GM12864 (cell line): Measurements from ENCODE around the gene TMEM35B.

ENCODE experiments used
- DNase-seq: peaks from one replicate; pipeline ENCODE4 v3.0.0-alpha.2; 2011; ENCODE audit warnings: low read depth
- H3K4me3 ChIP-seq: 2 replicates; pipeline ENCODE4 v1.5.1; 2011; ENCODE audit warnings: mild to moderate bottlenecking, low read depth, low read length, control low read depth
- TF ChIP-seq, protein P1 (sequence below): IDR thresholded peaks from 2 replicates; pipeline ENCODE4 v1.5.1; 2011; ENCODE audit warnings: low read depth, mild to moderate bottlenecking, moderate library complexity, low read length, control low read depth, inconsistent platforms; ENCODE audit errors: missing control alignments

Gene TMEM35B

DNA sequence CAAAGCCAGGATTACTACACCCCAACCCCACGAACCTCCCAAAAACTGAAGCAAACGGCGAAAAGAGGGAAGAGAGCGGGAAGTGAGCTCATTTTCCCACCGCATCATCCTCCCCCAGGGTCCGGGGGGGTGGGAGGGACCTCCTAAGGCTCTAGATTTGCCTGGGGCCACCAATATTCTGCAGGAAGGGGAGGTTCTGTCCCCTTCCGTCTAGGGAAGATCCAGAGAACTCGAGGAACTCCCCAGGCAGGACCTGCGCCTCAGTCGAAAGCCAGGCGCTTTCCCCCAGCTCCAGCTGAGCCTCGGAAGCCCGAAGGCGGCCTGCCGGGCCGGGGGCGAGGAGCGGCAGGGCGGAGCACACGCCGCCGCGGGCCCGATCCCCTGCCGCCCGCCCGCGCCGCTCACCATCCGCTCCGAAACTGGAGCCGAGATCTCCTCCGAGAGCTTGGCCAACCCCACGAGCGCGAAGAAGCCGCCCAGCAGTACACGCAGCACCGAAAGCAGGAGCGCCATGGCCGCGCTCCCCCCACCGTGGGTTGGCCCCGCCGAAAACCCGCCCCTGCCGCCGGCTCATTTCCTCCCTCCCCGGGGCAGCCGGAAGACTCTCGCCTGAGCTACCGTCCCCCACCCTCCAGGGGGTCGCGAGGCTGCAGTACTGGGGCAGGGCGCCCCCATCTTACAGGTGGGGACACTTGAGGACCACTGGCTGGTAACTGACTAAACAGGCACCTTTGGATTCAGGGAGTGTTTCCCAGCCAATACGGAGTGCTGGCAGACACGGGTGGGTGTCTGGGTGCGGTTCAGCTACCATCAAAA is at the start of gene TMEM35B:
TSS of gene TMEM35B (minus strand) at position 555 of the 816 bp plus-strand sequence. CDS start at position 513, 42 bp downstream.
- H3K4me3 ChIP-seq: peak within 1 kb of the TSS; percentile 77
- DNase-seq: peak; percentile 29
- TF ChIP-seq, protein P1, sequence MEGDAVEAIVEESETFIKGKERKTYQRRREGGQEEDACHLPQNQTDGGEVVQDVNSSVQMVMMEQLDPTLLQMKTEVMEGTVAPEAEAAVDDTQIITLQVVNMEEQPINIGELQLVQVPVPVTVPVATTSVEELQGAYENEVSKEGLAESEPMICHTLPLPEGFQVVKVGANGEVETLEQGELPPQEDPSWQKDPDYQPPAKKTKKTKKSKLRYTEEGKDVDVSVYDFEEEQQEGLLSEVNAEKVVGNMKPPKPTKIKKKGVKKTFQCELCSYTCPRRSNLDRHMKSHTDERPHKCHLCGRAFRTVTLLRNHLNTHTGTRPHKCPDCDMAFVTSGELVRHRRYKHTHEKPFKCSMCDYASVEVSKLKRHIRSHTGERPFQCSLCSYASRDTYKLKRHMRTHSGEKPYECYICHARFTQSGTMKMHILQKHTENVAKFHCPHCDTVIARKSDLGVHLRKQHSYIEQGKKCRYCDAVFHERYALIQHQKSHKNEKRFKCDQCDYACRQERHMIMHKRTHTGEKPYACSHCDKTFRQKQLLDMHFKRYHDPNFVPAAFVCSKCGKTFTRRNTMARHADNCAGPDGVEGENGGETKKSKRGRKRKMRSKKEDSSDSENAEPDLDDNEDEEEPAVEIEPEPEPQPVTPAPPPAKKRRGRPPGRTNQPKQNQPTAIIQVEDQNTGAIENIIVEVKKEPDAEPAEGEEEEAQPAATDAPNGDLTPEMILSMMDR: peak; percentile 11

DNA sequence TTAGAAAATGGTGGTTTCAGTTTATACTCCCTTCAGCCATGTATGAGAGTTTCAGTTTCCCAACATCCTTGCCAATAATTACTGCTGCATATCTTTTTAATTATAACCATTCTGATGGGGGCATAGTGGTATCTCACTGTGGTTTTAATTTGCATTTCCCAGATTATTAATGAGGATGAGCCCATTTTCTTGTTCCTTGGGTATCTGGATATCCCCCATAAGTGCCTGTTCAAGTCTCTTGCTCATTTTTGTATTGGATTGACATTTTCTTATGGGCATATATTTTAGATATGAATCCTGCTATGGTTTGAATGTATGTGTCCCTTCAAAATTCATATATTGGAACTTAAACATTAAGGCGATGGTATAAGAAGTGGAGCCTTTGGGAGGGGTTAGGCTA is 48.2 kb upstream of the TMEM35B start:
- no peak overlapping the region for H3K4me3 ChIP-seq
- TF ChIP-seq, protein P1: no peak
- DNase-seq: no peak

DNA sequence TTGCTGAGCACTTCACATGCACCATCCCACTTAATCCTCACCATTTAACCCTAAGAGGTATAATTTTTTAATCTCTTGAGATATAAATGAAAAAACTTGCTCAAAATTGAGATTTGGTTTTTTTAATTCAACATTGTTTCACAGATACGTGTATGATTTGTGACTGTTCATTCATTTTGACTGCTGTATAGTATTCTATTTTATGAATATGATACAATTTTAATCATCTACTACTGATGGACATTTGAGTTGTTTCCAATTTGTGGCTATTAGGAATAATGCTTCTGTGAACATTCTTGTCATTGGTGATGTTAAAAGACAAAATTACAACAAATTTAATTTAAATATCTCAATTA is 47.2 kb upstream of the TMEM35B start:
- TF ChIP-seq, protein P1: no peak
- peak overlapping the region; percentile 72; the same call in 1 of the 2 replicates for H3K4me3 ChIP-seq
- no peak for DNase-seq

DNA sequence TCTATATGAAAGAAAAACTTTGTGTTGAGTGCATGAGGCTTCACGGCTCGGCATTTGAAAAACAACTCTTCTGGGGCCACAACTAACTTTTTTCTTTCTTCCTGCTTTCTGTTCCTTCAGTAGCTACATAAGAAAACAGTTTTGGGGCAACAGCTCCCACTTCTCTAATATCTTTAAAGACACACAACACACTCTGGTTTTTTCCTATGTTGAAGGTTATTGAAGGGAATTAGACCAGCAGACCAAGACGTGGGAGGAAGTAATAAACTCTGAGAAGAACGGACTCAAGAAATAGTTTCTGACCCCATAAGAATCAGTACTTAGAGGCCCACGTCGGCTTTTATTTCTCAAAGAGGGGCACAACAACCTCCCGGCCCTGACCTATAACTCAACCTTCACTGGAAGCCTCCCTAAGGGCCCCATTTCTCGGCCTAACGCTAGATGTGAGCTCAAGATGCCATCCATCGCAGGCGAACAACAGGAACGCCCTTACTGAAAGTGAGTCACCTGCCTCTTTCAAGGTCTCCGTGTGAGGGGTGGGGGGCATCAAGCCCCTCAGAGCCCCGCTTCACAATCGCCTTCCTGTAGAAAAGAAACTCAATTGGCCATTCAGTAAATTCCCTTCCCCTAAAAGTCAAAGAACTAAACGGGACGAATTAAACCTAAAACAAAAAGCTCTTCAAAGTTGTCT is 45.8 kb upstream of the TMEM35B start:
- peak overlapping the region; percentile 72 for H3K4me3 ChIP-seq
- no peak for DNase-seq
- TF ChIP-seq, protein P1: no peak

DNA sequence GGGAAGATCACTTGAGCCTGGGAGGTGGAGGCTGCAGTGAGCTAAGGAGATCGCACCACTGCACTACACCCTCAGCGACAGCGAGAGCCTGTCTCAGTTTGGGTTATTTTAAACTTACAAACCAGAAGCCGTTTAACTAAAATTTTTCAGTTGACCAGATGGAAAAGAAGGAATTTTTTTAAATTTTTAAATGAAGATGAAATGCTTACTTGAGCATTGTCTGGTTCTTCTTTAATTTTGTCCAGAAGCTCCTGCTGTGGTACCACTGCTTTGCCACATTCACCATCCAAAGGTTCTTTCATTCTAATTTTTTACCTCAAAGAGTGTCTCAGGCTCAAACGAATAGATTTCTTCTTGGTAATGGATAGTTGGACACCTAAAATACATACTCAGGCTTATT is 45.2 kb upstream of the TMEM35B start:
- TF ChIP-seq, protein P1: no peak
- no peak for DNase-seq
- peak overlapping the region; percentile 72 for H3K4me3 ChIP-seq

DNA sequence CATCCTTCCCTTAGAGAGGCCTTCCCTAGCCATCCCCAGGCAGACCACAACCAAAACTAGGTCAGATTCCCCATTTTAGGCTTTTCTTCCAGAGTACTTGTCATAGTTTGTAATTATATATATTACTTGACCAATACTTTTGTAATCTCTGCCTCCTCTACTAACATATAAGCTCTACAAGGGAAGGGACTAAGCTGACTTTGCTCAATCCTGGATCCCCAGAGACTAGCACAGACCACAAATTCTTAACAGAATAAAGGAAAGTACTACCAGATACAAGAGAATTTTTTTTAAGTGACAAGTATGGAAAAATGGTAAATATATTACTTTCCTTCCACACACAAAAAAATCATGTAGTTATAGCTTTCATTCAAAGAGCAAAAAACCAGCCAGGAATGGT is 44.6 kb upstream of the TMEM35B start:
- no peak for DNase-seq
- peak overlapping the region; percentile 72 for H3K4me3 ChIP-seq

More for the DNA sequence above, 44.6 kb upstream of the TMEM35B start:
- TF ChIP-seq, protein P1: no peak
